HEK293 (cell line): ENCODE measurements around the gene FBXO17.

Source experiments
- CTCF ChIA-PET: fragments of 350-600 bp; formaldehyde crosslinking; extraction: SDS; loops from one replicate; lab custom pipeline; 2021; ENCODE audit warnings: antibody characterized with exemption; lab: Yijun Ruan, JAX
- POLR2A ChIA-PET: fragments of 300-600 bp; formaldehyde crosslinking; extraction: SDS; loops from one replicate; lab custom pipeline; 2020; ENCODE audit warnings: antibody characterized with exemption, inconsistent platforms; lab: Yijun Ruan, JAX
- H3K27ac ChIP-seq: fragments of 200-500 bp; sonication (Bioruptor generic); 2 replicates; pipeline ENCODE4 v1.5.1; 2014; ENCODE audit warnings: low read depth, low read length, control low read depth, inconsistent platforms; ENCODE audit errors: extremely low read depth
- H3K36me3 ChIP-seq, 2 experiments: fragments of 200-500 bp in 1 of 2; sonication (Bioruptor generic) in 1 of 2; 1 replicate in 1 of 2; 2 replicates in 1 of 2; pipeline ENCODE4 v1.5.1; 2014 to 2017; ENCODE audit warnings: inconsistent platforms in 2 of 2, low read length in 2 of 2; ENCODE audit not compliant: control insufficient read depth in 2 of 2, insufficient read depth in 1 of 2
- H3K4me1 ChIP-seq: fragments of 200-500 bp; sonication (Bioruptor generic); 2 replicates; pipeline ENCODE4 v1.5.1; 2014; ENCODE audit warnings: mild to moderate bottlenecking, low read length, inconsistent platforms; ENCODE audit not compliant: control insufficient read depth, insufficient read depth
- H3K4me3 ChIP-seq: 2 replicates; pipeline ENCODE4 v1.5.1; 2011; ENCODE audit warnings: low read depth, mild to moderate bottlenecking, control low read depth, low read length, moderate library complexity
- H3K9me3 ChIP-seq: fragments of 200-500 bp; sonication (Bioruptor generic); 2 replicates; pipeline ENCODE4 v1.5.1; 2014; ENCODE audit warnings: low read depth, low read length, inconsistent platforms; ENCODE audit not compliant: control insufficient read depth, insufficient read depth
- ATF2 ChIP-seq: fragments of 450-650 bp; formaldehyde crosslinking; IDR thresholded peaks from 2 replicates; pipeline ENCODE4 v1.5.1; 2016; ENCODE audit warnings: missing biosample characterization, missing genetic modification characterization, low read depth
- KLF9 ChIP-seq: fragments of 450-650 bp; formaldehyde crosslinking; IDR thresholded peaks from 2 replicates; pipeline ENCODE4 v1.5.1; 2016; ENCODE audit warnings: missing biosample characterization, missing genetic modification characterization, low read depth
- PRDM10 ChIP-seq: fragments of 450-650 bp; formaldehyde crosslinking; IDR thresholded peaks from 2 replicates; pipeline ENCODE4 v1.5.1; 2016; ENCODE audit warnings: missing biosample characterization, missing genetic modification characterization
- PRDM4 ChIP-seq: fragments of 450-650 bp; formaldehyde crosslinking; IDR thresholded peaks from 2 replicates; pipeline ENCODE4 v1.5.1; 2017; ENCODE audit warnings: missing biosample characterization, missing genetic modification characterization
- TSHZ1 ChIP-seq: fragments of 450-650 bp; formaldehyde crosslinking; IDR thresholded peaks from 2 replicates; pipeline ENCODE4 v1.5.1; 2016; ENCODE audit warnings: missing biosample characterization, missing genetic modification characterization, borderline replicate concordance
- ZNF280D ChIP-seq: fragments of 450-650 bp; formaldehyde crosslinking; IDR thresholded peaks from 2 replicates; pipeline ENCODE4 v1.5.1; 2016; ENCODE audit warnings: missing biosample characterization, missing genetic modification characterization
- ZNF394 ChIP-seq: fragments of 450-650 bp; formaldehyde crosslinking; IDR thresholded peaks from 2 replicates; pipeline ENCODE4 v1.5.1; 2016; ENCODE audit warnings: missing biosample characterization, missing genetic modification characterization, mild to moderate bottlenecking, moderate library complexity, borderline replicate concordance
- ZNF561 ChIP-seq: fragments of 450-650 bp; IDR thresholded peaks from 2 replicates; pipeline ENCODE4 v1.5.1; 2018; ENCODE audit warnings: missing biosample characterization, missing genetic modification characterization, borderline replicate concordance
- ZNF580 ChIP-seq: fragments of 450-650 bp; formaldehyde crosslinking; IDR thresholded peaks from 2 replicates; pipeline ENCODE4 v1.5.1; 2016; ENCODE audit warnings: missing biosample characterization, missing genetic modification characterization
- ZNF664 ChIP-seq: fragments of 450-650 bp; formaldehyde crosslinking; IDR thresholded peaks from 2 replicates; pipeline ENCODE4 v1.5.1; 2016; ENCODE audit warnings: missing biosample characterization, missing genetic modification characterization
- ZNF692 ChIP-seq: fragments of 450-650 bp; formaldehyde crosslinking; IDR thresholded peaks from 2 replicates; pipeline ENCODE4 v1.5.1; 2016; ENCODE audit warnings: missing biosample characterization, missing genetic modification characterization
- ZSCAN5A ChIP-seq: fragments of 450-650 bp; formaldehyde crosslinking; IDR thresholded peaks from 2 replicates; pipeline ENCODE4 v1.5.1; 2016; ENCODE audit warnings: missing biosample characterization, missing genetic modification characterization

FBXO17 gene

GRCh38 chr19:38979812-38980211 lies 4.3 kb upstream of the FBXO17 start (continued):
- TF ChIP-seq ZNF280D (tag by site-specific recombination): no peak
- TF ChIP-seq ATF2: no peak
- TF ChIP-seq PRDM10: no peak

GRCh38 chr19:38978326-38978689 lies 2.8 kb upstream of the FBXO17 start:
- Histone ChIP-seq H3K27ac (peak overlapping the region; percentile 78), H3K36me3 (peaks cover 0 to 5% of the 10 kb centered on the region in 2 experiments; a peak in 2 of 3 replicates), H3K4me1 (peaks cover 32% of the 10 kb centered on the region), H3K4me3 (no peak overlapping the region), H3K9me3 (no peaks in the 10 kb centered on the region)
- POLR2A ChIA-PET: interaction anchor here (1.1 to 1.4 kb wide), 2 partner anchors 11 to 45 kb away, joined by 3 to 6 read pairs; no protein-coding TSS in a partner anchor
- peak; percentile 36; the same call in 1 of the 2 replicates for TF ChIP-seq ZNF561 (tag by site-specific recombination)
- TF ChIP-seq PRDM4 (tag by site-specific recombination): 0 out of 2 replicates have a peak, but pooled peaks have one; percentile 6
- TF ChIP-seq ZNF394 (tag by site-specific recombination): no peak
- TF ChIP-seq ZNF580 (tag by site-specific recombination): peak; percentile 35
- peak; percentile 89 for TF ChIP-seq ZNF664 (tag by site-specific recombination)
- 0 out of 2 replicates have a peak, but pooled peaks have one; percentile 11 for TF ChIP-seq ZSCAN5A (tag by site-specific recombination)
- no peak for TF ChIP-seq KLF9
- 0 out of 2 replicates have a peak, but pooled peaks have one; percentile 28 for TF ChIP-seq ZNF692 (tag by site-specific recombination)
- TF ChIP-seq TSHZ1 (tag by site-specific recombination): 0 out of 2 replicates have a peak, but pooled peaks have one; percentile 27
- CTCF ChIA-PET: interaction anchor here (0.8 to 5.9 kb wide), 12 partner anchors 10 to 312 kb away, joined by 3 to 62 read pairs (median 17); partner anchors contain the start of gene FBXO27
